Measurements from ENCODE around the gene TP63. TPM values are rescaled to one million over a fixed set of nuclear protein-coding genes. Genes with fewer than 3 reads are reported as not detected.

TP63 gene
- total RNA-seq, 1 experiment from 2014 or later = not detected

DNA sequence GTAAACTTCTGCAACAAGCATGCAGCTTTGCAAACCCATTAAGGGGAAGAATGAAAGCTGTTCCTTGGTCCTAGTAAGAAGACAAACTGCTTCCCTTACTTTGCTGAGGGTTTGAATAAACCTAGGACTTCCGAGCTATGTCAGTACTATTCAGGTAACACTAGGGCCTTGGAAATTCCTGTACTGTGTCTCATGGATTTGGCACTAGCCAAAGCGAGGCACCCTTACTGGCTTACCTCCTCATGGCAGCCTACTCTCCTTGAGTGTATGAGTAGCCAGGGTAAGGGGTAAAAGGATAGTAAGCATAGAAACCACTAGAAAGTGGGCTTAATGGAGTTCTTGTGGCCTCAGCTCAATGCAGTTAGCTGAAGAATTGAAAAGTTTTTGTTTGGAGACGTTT lies 265.3 kb downstream of the TP63 start:
- H3K79me2 ChIP-seq (ENCODE audit: insufficient read depth, low read length) = no peaks in the 10 kb centered on the region
- H4K91ac ChIP-seq (ENCODE audit: insufficient read length, low read depth, low read length) = no peak overlapping the region
- H3K9ac ChIP-seq (ENCODE audit: extremely low read depth, insufficient read length, low read length) = no peak overlapping the region
- H3K4me2 ChIP-seq (ENCODE audit: insufficient read depth, insufficient read length, low read length) = no peak overlapping the region
- no peaks in the 10 kb centered on the region for H3K27me3 ChIP-seq (ENCODE audit: insufficient read depth, low read length)
- H3K27me3 Mint-ChIP-seq (ENCODE audit: low read depth) = no peaks in the 10 kb centered on the region
- no peak overlapping the region for H4K5ac ChIP-seq (ENCODE audit: insufficient read length, low read depth, low read length)
- H3K27ac Mint-ChIP-seq = peak overlapping the region in 1 of 3 experiments; percentile 59; a peak in 1 of 7 replicates
- H2AFZ ChIP-seq (ENCODE audit: low read length) = no peak overlapping the region
- H2BK120ac ChIP-seq (ENCODE audit: low read depth, low read length, poor library complexity, severe bottlenecking) = no peak overlapping the region
- no peaks in the 10 kb centered on the region for H3K79me1 ChIP-seq (ENCODE audit: insufficient read depth, low read depth, low read length, poor library complexity, severe bottlenecking)
- no peak overlapping the region for H3K4me3 Mint-ChIP-seq
- H3K18ac ChIP-seq (ENCODE audit: insufficient read length, low read depth, low read length) = no peak overlapping the region
- TF ChIP-seq, protein P1, sequence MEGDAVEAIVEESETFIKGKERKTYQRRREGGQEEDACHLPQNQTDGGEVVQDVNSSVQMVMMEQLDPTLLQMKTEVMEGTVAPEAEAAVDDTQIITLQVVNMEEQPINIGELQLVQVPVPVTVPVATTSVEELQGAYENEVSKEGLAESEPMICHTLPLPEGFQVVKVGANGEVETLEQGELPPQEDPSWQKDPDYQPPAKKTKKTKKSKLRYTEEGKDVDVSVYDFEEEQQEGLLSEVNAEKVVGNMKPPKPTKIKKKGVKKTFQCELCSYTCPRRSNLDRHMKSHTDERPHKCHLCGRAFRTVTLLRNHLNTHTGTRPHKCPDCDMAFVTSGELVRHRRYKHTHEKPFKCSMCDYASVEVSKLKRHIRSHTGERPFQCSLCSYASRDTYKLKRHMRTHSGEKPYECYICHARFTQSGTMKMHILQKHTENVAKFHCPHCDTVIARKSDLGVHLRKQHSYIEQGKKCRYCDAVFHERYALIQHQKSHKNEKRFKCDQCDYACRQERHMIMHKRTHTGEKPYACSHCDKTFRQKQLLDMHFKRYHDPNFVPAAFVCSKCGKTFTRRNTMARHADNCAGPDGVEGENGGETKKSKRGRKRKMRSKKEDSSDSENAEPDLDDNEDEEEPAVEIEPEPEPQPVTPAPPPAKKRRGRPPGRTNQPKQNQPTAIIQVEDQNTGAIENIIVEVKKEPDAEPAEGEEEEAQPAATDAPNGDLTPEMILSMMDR (conservative IDR thresholded peaks at IDR 0.05) = no peak
- no peak overlapping the region for H2BK20ac ChIP-seq (ENCODE audit: low read depth, low read length, poor library complexity, severe bottlenecking)
- no peak overlapping the region for H2BK5ac ChIP-seq (ENCODE audit: insufficient read length, low read length)
- no peaks in the 10 kb centered on the region for H4K20me1 ChIP-seq (ENCODE audit: control insufficient read depth, insufficient read depth, insufficient read length)
- H3K9me3 ChIP-seq (ENCODE audit: control insufficient read depth, low read depth, low read length) = no peaks in the 10 kb centered on the region
- peaks cover 5 to 9% of the 10 kb centered on the region in 2 experiments; a peak in 3 of 4 replicates for H3K4me1 Mint-ChIP-seq
- H4K8ac ChIP-seq (replicated peaks; ENCODE audit: insufficient read length, low read depth, low read length) = no peak overlapping the region
- H3K23me2 ChIP-seq (ENCODE audit: insufficient read length, low read depth, low read length, poor library complexity, severe bottlenecking) = no peaks in the 10 kb centered on the region
- H3K4me1 ChIP-seq (ENCODE audit: insufficient read depth, low read length) = no peaks in the 10 kb centered on the region; the same call in 1 of the 2 replicates
- no peak overlapping the region for H3K4ac ChIP-seq (ENCODE audit: low read depth, low read length)
- no peak overlapping the region for H3K23ac ChIP-seq (ENCODE audit: insufficient read length, low read depth, low read length)
- WGBS (ENCODE audit: extremely low coverage, insufficient read length, low lambda C conversion rate) = no CpG with 5 or more reads among the region's 3 CpGs
- H2BK12ac ChIP-seq (ENCODE audit: insufficient read length, low read depth, low read length) = no peak overlapping the region
- no peak overlapping the region for H3K56ac ChIP-seq (ENCODE audit: insufficient read length, low read depth, low read length)
- no peak overlapping the region for H3K27ac ChIP-seq (ENCODE audit: insufficient read length, low read depth, low read length)
- DNase-seq = no peak
- H3T11ph ChIP-seq (ENCODE audit: low read length) = no peak overlapping the region
- H2BK15ac ChIP-seq (ENCODE audit: low read depth, low read length) = no peak overlapping the region
- H3K9me3 Mint-ChIP-seq = no peaks in the 10 kb centered on the region
- H2AK5ac ChIP-seq (ENCODE audit: insufficient read length, low read length) = no peak overlapping the region
- no peaks in the 10 kb centered on the region for H3K36me3 Mint-ChIP-seq (ENCODE audit: insufficient read depth in 1 of 3, low read depth in 3 of 3)
- no peak overlapping the region for H3K14ac ChIP-seq (ENCODE audit: insufficient read depth, low read length)

Measured in H9 (cell line).